Ectodermal cell (in vitro differentiated cells): ENCODE results near the gene SLCO2B1.

Source experiments
- H3K27ac ChIP-seq: 2 replicates; pipeline ENCODE4 v1.7.0; 2013; ENCODE audit warnings: mild to moderate bottlenecking, low read depth, low read length; ENCODE audit not compliant: insufficient read depth, poor library complexity, severe bottlenecking
- H3K27me3 ChIP-seq: 2 replicates; pipeline ENCODE4 v1.7.0; 2013; ENCODE audit warnings: mild to moderate bottlenecking, low read length; ENCODE audit not compliant: insufficient read depth, control insufficient read depth, poor library complexity, severe bottlenecking
- H3K36me3 ChIP-seq: one replicate; pipeline ENCODE4 v1.7.0; 2013; ENCODE audit warnings: low read length; ENCODE audit not compliant: control insufficient read depth, insufficient read depth
- H3K4me1 ChIP-seq: one replicate; pipeline ENCODE4 v1.7.0; 2013; ENCODE audit warnings: low read length; ENCODE audit not compliant: control insufficient read depth, insufficient read depth
- H3K4me3 ChIP-seq: 2 replicates; pipeline ENCODE4 v1.7.0; 2013; ENCODE audit warnings: low read depth, low read length, control low read depth; ENCODE audit not compliant: insufficient read depth
- H3K9me3 ChIP-seq: 2 replicates; pipeline ENCODE4 v1.7.0; 2013; ENCODE audit warnings: mild to moderate bottlenecking, low read length, moderate library complexity; ENCODE audit not compliant: control insufficient read depth
- WGBS, 2 experiments: methylation state at CpG; one replicate each; pipeline ENCODE4 v1.1.7; 2013; ENCODE audit warnings: missing lambda C conversion rate in 2 of 2; 5-methylcytosine and 5-hydroxymethylcytosine counted together

SLCO2B1 gene

DNA sequence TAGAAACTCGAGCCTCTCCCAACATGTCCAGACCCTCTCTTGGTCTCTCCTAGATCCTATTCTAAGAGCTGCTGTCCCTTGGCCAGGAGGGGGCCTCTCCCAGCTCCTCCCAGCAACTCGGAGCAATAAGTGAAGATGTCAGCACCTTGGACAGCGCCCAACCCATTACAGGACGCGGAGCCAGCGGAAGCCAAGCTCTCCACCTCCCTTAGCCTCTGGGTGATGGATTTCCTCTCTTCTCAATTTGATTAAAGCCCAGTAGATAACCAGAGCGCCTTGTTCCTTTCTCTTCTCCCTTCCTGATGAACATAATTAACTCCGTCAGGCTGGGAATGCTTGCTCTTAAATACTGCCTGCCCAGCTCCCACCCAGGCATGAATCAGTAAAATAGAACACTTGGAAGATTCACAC, 63.5 kb downstream of the SLCO2B1 start:
- Histone ChIP-seq H3K4me3 (no peak overlapping the region), H3K27me3 (peaks cover 15% of the 10 kb centered on the region)
- WGBS, 2 experiments, result 5 to 6% methylated on average over 8 of the region's 8 CpGs

DNA sequence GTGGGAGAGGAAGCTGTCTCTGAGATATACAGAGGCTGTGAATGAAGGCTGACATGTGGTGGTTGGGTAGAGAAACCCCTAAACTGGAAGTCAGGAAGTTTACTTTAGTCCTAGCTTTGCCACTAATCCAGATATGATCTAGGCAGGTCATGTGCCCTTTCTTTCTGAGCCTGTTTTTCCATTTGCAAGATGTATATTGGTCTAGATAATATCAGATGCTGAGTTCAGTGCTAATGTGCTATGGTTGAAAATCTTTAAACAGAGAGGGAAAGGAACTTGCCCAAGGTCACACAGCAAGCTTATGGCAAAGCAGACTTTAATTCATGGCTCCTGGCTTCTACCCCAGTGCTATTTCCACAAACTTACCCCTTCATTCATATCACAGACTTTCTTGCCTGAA, 63.9 kb downstream of the SLCO2B1 start:
- Histone ChIP-seq H3K9me3 (no peaks in the 10 kb centered on the region), H3K36me3 (no peaks in the 10 kb centered on the region), H3K27me3 (peaks cover 15% of the 10 kb centered on the region), H3K27ac (no peak overlapping the region), H3K4me1 (no peaks in the 10 kb centered on the region), H3K4me3 (no peak overlapping the region)

More for the DNA sequence above, 63.5 kb downstream of the SLCO2B1 start:
- no peaks in the 10 kb centered on the region for H3K36me3 ChIP-seq
- no peaks in the 10 kb centered on the region for H3K9me3 ChIP-seq
- H3K27ac ChIP-seq, result no peak overlapping the region
- no peaks in the 10 kb centered on the region for H3K4me1 ChIP-seq

DNA sequence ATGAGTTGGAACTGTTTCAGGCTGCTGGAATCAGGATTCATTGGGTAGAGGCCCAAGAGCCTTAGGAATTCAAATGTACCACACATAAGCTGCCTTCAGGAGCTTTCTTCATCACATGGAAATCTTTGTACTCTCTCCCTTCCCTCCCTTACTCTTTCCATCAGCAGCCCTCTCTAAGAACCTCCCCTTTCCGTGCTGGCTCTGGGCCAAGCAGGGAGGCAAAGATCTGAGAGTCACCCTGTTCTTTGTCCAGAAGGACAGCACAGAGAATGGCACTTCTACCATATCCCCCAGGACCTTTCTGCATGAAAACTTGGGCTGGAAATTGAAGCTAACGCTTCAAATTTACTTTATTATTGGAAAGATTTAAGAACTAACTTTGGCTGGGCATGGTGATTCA, 69.0 kb downstream of the SLCO2B1 start:
- Histone ChIP-seq H3K4me1 (no peaks in the 10 kb centered on the region), H3K27me3 (peaks cover 12% of the 10 kb centered on the region), H3K27ac (no peak overlapping the region), H3K9me3 (no peaks in the 10 kb centered on the region), H3K36me3 (no peaks in the 10 kb centered on the region), H3K4me3 (no peak overlapping the region)
- WGBS, 2 experiments, result 55 to 70% methylated on average over 2 of the region's 2 CpGs

DNA sequence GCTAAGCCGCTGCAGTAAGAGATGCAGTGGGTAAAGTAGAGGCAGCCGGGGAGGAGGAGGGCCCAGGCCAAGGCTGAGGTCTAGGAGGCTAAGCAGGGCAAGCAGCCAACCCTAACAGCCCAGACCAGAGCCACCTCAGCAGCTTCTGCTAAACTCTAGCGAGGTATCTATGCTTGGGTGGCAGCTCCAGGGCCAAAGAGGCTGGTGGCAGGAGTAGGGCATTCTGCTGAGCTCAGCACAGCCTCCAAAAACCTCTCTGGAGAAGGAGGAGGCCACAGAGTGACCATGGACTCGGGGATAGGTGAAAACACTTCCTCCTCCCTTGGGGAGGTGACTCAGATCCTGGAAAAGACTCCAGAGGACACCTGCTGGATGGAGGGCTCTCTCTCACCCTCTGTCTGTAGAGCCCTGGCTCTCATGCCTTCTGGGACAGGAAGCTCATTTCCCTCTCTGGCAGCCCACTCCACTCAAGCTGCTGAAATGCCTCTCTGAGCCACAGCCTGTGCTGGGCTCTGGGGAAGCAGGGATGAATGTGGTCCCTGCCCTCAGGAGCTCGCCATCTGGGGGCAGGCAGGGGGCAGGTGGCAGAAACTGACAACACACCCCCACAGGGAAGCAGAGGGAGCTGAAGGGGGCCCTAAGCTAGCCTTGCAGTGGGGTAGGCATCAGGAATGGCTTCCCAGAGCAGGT, 73.2 kb downstream of the SLCO2B1 start:
- 70 to 77% methylated on average over 5 of the region's 5 CpGs for WGBS, 2 experiments

DNA sequence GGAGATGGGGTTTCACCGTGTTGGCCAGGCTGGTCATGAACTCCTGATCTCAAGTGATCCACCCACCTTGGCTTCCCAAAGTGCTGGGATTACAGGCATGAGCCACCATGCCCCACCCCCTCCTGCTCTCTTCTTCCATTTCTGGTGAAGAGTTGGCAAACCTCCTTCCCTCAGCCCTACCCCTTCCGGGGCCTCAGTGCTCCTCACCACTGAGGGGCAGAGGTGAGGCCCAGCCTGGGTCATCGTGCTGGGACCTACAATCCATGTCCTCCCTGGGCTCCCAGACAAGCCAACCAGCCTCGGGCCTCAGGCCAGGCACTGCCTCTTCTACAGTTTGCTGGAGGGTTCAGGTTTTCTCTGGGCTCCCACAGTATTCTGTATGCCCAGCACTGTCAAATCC, 74.9 kb downstream of the SLCO2B1 start:
- H3K27me3 ChIP-seq, result no peaks in the 10 kb centered on the region
- H3K4me3 ChIP-seq, result no peak overlapping the region
- 82 to 84% methylated on average over 4 of the region's 4 CpGs for WGBS, 2 experiments
- no peak overlapping the region for H3K27ac ChIP-seq
- H3K9me3 ChIP-seq, result no peaks in the 10 kb centered on the region
- no peaks in the 10 kb centered on the region for H3K36me3 ChIP-seq
- no peaks in the 10 kb centered on the region for H3K4me1 ChIP-seq

More for the DNA sequence above, 73.2 kb downstream of the SLCO2B1 start:
- Histone ChIP-seq H3K4me1 (no peaks in the 10 kb centered on the region), H3K27me3 (no peaks in the 10 kb centered on the region), H3K27ac (no peak overlapping the region), H3K9me3 (no peaks in the 10 kb centered on the region), H3K4me3 (no peak overlapping the region), H3K36me3 (no peaks in the 10 kb centered on the region)

DNA sequence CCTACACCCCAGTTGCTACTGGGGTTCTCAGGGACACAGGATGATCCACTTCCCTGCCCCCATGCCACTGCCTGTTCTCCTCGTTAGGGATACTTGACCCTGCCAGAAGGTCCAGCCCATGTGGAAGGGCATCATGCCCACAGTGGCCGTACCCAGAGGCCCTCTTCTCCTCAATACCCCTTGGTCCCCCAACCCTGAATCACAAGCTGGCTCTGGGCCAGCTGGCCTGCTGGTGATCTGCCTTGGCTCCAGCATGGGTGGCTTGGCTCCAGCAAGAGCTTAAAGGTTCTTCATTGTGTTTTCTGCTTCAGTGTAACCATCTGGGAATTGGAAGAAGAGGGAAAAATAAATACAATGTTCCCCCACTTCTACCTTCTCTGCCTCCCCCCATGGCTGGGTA, 78.6 kb downstream of the SLCO2B1 start:
- WGBS, 2 experiments, result 90 to 91% methylated on average over 2 of the region's 2 CpGs
- Histone ChIP-seq H3K9me3 (no peaks in the 10 kb centered on the region), H3K4me3 (no peak overlapping the region), H3K4me1 (no peaks in the 10 kb centered on the region), H3K27ac (no peak overlapping the region), H3K27me3 (no peaks in the 10 kb centered on the region), H3K36me3 (no peaks in the 10 kb centered on the region)

DNA sequence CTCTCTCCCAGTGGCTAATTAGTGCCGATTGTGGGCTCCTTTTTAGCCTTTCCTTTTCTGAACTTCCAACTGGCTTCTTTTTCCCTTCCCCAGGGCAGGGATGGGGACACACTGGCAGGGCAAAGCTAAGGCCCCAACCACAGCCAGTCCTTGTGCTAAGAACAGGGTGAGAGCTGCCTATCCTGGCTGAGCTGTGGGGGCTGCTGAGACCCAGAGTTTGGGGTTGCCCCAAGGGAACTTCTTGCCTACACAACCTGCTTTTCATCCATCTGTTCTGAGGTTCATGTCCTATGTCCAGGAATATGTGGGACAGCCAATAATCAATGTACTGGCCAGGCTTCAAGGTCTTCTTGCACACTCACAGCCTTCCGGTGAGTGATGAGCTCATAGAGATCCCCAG, 79.7 kb downstream of the SLCO2B1 start:
- Histone ChIP-seq H3K36me3 (no peaks in the 10 kb centered on the region), H3K27ac (no peak overlapping the region), H3K4me3 (no peak overlapping the region), H3K9me3 (no peaks in the 10 kb centered on the region), H3K4me1 (no peaks in the 10 kb centered on the region), H3K27me3 (no peaks in the 10 kb centered on the region)
- 88 to 95% methylated on average over 2 of the region's 2 CpGs for WGBS, 2 experiments

DNA sequence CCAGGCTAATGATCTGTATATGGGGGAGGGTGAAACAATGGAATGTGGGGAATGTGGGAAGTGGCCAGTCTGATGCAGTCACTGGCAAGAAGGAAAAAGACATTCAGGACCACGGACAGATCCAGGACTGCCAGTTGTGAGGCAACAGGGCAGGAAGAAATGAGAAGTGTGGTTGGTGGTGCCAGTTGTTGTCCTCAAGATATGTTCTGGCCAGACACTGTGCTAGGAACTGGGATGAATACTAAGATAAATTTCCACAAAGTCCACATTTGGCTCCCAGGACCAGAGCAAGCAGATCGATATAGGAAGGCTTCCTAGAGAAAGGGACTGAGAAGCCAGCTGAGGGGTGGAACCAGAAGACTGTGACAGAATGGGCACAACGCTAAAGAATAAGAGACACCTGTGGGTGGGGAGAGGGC, 82.9 kb downstream of the SLCO2B1 start:
- 45 to 46% methylated on average over 3 of the region's 3 CpGs for whole genome bisulfite sequencing, 2 experiments
- no peak overlapping the region for H3K4me3 ChIP-seq
- peaks cover 6% of the 10 kb centered on the region for H3K27me3 ChIP-seq
- no peaks in the 10 kb centered on the region for H3K9me3 ChIP-seq
- H3K27ac ChIP-seq, result no peak overlapping the region
- no peaks in the 10 kb centered on the region for H3K36me3 ChIP-seq
- H3K4me1 ChIP-seq, result peaks cover 8% of the 10 kb centered on the region

DNA sequence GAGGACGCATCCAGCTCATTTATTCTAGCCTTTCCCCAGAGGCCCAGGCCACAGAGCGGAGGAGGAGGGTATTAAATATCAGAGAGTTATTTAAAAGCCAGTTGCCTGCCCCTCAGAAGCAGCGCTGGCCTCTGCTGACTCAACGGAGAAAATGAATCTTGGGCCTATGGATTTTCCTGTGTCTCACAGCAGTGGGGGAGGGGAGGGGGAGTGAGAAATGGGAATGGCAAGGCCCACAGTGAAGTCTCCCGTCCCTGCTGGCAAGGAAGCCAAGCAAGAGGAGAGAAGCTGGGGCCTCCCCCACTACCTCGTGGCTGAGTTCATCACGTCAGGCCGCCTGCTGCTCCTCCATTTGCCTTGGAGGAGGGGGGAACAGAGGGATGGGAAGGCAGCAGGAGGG, 85.2 kb downstream of the SLCO2B1 start:
- 32 to 34% methylated on average over 8 of the region's 8 CpGs for WGBS, 2 experiments
- Histone ChIP-seq H3K27ac (no peak overlapping the region), H3K4me1 (peaks cover 21% of the 10 kb centered on the region), H3K36me3 (no peaks in the 10 kb centered on the region), H3K9me3 (no peaks in the 10 kb centered on the region), H3K27me3 (peaks cover 23% of the 10 kb centered on the region), H3K4me3 (no peak overlapping the region)

DNA sequence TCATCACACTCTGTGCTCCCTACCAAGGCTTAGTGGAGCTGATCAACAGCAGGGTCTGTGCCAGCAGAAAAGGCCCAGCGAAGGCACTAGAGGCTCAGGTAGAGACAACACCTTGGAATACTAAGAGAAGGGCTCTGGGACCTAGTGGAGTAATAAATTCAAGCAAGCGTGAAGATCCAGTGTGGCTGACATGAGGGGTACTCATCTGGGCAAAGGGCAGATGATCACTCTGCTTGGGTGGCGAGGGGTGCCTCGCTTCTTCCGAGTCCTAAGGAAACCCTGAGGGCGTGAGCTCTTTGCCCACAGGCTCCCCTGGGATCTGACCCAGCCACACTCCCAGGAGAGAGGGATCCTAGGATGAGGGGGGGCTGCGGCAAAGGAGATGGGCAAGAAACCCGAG, 86.1 kb downstream of the SLCO2B1 start:
- Histone ChIP-seq H3K9me3 (no peaks in the 10 kb centered on the region), H3K27me3 (peaks cover 32% of the 10 kb centered on the region), H3K27ac (no peak overlapping the region), H3K4me3 (no peak overlapping the region), H3K4me1 (peaks cover 21% of the 10 kb centered on the region), H3K36me3 (no peaks in the 10 kb centered on the region)
- WGBS, 2 experiments, result 90 to 92% methylated on average over 8 of the region's 8 CpGs
